Measurements from ENCODE around the gene C16orf96. TPM values are rescaled to one million over a fixed set of nuclear protein-coding genes. Genes with fewer than 3 reads are reported as not detected.

C16orf96 gene
- total and polyA plus RNA-seq, 2 donors (not counting 3 experiments of a cell fraction or from before 2014, with no cell fraction given) = not detected

DNA sequence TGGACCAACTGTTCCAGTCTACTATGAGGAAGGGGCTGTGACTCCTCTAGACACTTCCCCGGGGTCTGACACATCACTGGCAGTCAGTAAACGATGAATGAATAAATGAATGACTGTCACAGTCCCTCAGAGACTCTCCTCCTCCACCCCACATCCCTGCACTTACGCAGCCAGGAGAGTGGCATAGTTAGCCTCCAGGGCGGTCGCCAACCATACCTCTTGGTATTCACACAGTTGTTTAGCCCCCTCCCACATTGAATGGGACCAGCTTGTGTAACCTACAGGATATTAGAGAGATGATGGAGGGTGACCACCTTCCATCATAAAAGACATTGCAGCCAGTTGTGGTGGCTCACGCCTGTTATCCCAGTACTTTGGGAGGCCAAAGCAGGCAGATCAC lies 32.8 kb downstream of the C16orf96 start:
- no peak overlapping the region for H3K27ac ChIP-seq (ENCODE audit: insufficient read depth, low read depth, low read length)
- H3K4me1 ChIP-seq (ENCODE audit: control insufficient read depth, extremely low read depth, insufficient read depth, low read length) = no peaks in the 10 kb centered on the region
- FAIRE-seq = no peak
- no peaks in the 10 kb centered on the region for H3K9me1 ChIP-seq (replicated peaks; ENCODE audit: control insufficient read depth, extremely low read depth, insufficient read depth, low read length)
- no peaks in the 10 kb centered on the region for H3K36me3 ChIP-seq (ENCODE audit: control insufficient read depth in 2 of 2, extremely low read depth in 1 of 2, insufficient read depth in 2 of 2, low read length in 2 of 2)
- peaks cover 0 to 9% of the 10 kb centered on the region in 2 experiments for H3K27me3 ChIP-seq (ENCODE audit: control insufficient read depth in 2 of 2, insufficient read depth in 2 of 2, low read length in 2 of 2)
- BruUV-seq (replicated peaks) = no TSS peak
- DNase-seq (ENCODE audit: low read depth, low spot score) = no peak
- no peak overlapping the region for H3K4me2 ChIP-seq (ENCODE audit: insufficient read depth, low read length)
- no peak overlapping the region for H2AFZ ChIP-seq (ENCODE audit: low read depth, low read length)
- H3K9me3 ChIP-seq (replicated peaks; ENCODE audit: control insufficient read depth, insufficient read depth, low read length) = no peaks in the 10 kb centered on the region
- H4K20me1 ChIP-seq (replicated peaks; ENCODE audit: control insufficient read depth, extremely low read depth, insufficient read depth, low read length) = no peaks in the 10 kb centered on the region
- ChIA-PET CTCF (no interaction called here), POLR2A (no interaction called here)
- no peaks in the 10 kb centered on the region for H3K79me2 ChIP-seq (ENCODE audit: control insufficient read depth, insufficient read depth, low read length)
- TF ChIP-seq POLR2A (IDR thresholded peaks at IDR 0.05; ENCODE audit: low read depth, low read length) (no peak), GATA2 (IDR thresholded peaks at IDR 0.05; ENCODE audit: insufficient read depth, insufficient read length, low read depth, low read length) (no peak), JUN (IDR thresholded peaks at IDR 0.05; ENCODE audit: borderline replicate concordance, insufficient read depth, insufficient read length, low read depth) (no peak), EZH2 (IDR thresholded peaks at IDR 0.05; ENCODE audit: borderline replicate concordance, low read depth, low read length, severe bottlenecking) (no peak), MYC (IDR thresholded peaks at IDR 0.05; ENCODE audit: low read depth, low read length) (no peak), POLR2AphosphoS5 (IDR thresholded peaks at IDR 0.05; ENCODE audit: insufficient read depth, low read depth, low read length) (no peak), FOS (IDR thresholded peaks at IDR 0.05; ENCODE audit: borderline replicate concordance, insufficient read depth, low read length) (no peak)
- TF ChIP-seq, protein P1, sequence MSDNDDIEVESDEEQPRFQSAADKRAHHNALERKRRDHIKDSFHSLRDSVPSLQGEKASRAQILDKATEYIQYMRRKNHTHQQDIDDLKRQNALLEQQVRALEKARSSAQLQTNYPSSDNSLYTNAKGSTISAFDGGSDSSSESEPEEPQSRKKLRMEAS (IDR thresholded peaks at IDR 0.05; ENCODE audit: insufficient read depth, insufficient read length) = no peak
- TF ChIP-seq, protein P2, sequence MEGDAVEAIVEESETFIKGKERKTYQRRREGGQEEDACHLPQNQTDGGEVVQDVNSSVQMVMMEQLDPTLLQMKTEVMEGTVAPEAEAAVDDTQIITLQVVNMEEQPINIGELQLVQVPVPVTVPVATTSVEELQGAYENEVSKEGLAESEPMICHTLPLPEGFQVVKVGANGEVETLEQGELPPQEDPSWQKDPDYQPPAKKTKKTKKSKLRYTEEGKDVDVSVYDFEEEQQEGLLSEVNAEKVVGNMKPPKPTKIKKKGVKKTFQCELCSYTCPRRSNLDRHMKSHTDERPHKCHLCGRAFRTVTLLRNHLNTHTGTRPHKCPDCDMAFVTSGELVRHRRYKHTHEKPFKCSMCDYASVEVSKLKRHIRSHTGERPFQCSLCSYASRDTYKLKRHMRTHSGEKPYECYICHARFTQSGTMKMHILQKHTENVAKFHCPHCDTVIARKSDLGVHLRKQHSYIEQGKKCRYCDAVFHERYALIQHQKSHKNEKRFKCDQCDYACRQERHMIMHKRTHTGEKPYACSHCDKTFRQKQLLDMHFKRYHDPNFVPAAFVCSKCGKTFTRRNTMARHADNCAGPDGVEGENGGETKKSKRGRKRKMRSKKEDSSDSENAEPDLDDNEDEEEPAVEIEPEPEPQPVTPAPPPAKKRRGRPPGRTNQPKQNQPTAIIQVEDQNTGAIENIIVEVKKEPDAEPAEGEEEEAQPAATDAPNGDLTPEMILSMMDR (IDR thresholded peaks at IDR 0.05; ENCODE audit: extremely low read depth in 1 of 2, insufficient read depth in 1 of 2, low read depth in 1 of 2, low read length in 2 of 2) = no peak
- H3K9ac ChIP-seq (replicated peaks; ENCODE audit: extremely low read depth, insufficient read depth, low read length) = no peak overlapping the region
- intact Hi-C loops (cut with micrococcal nuclease) = no loop called here
- dilution Hi-C loops (cut with MboI; ENCODE audit: extremely low pct_ligation_motif_present, low sequenced_read_pairs) = no loop called here
- H3K4me3 ChIP-seq (replicated peaks in 1 of 3; ENCODE audit: insufficient read depth in 1 of 3, low read depth in 1 of 3, low read length in 3 of 3) = no peak overlapping the region

Measured in endothelial cell of umbilical vein (primary cell).